ENCODE results near the gene ZNF638. TPM values are rescaled to one million over a fixed set of nuclear protein-coding genes. Genes with fewer than 3 reads are reported as not detected.

ZNF638 gene
- total and polyA plus RNA-seq, 9 of the 15 experiments (the other 6 are each of a cell fraction or from before 2014, with no cell fraction given), result 53.3 to 165 (median 98.8) TPM

- POLR2A ChIA-PET, result interaction anchor here (0.7 to 1.4 kb wide), 4 partner anchors 9 to 1041 kb away, joined by 3 to 4 read pairs (median 3); no protein-coding TSS in a partner anchor
- Histone ChIP-seq H3K9me1 (ENCODE audit: control insufficient read depth, insufficient read depth, low read length) (no peaks in the 10 kb centered on the region), H3K27ac (ENCODE audit: extremely low read depth, low read depth, low read length) (no peak overlapping the region), H2AFZ (ENCODE audit: low read depth, low read length) (peak overlapping the region; percentile 87; the same call in 1 of the 2 replicates), H3K9ac (ENCODE audit: insufficient read depth in 1 of 2, low read depth in 2 of 2, low read length in 2 of 2) (peak overlapping the region; percentile 52 to 88; a peak in 3 of 4 replicates), H3K4me3 (peak overlapping the region; percentile 35), H3K27me3 (ENCODE audit: control insufficient read depth in 2 of 2, insufficient read depth in 2 of 2, low read length in 2 of 2) (no peaks in the 10 kb centered on the region), H3K9me3 (replicated peaks; ENCODE audit: control insufficient read depth, insufficient read depth, low read depth, low read length) (no peaks in the 10 kb centered on the region), H3K79me2 (ENCODE audit: control insufficient read depth, insufficient read depth, low read length) (no peaks in the 10 kb centered on the region), H3K4me1 (replicated peaks in 1 of 2; ENCODE audit: control insufficient read depth in 2 of 2, insufficient read depth in 2 of 2, low read length in 2 of 2) (peaks cover 23 to 36% of the 10 kb centered on the region in 2 experiments), H4K20me1 (replicated peaks; ENCODE audit: control insufficient read depth, insufficient read depth, low read length) (no peaks in the 10 kb centered on the region; the same call in 1 of the 2 replicates), H3K36me3 (ENCODE audit: control insufficient read depth, insufficient read depth, low read length) (no peaks in the 10 kb centered on the region), H3K4me2 (ENCODE audit: insufficient read depth, low read length) (peak overlapping the region; percentile 75)
- ATAC-seq (no peak), FAIRE-seq (no peak), DNase-seq (ENCODE audit: extremely low read depth in 1 of 4, low spot score in 3 of 4) (peak; percentile 46 to 65 (median 54))
- no TSS peak for BruUV-seq (replicated peaks)
- CTCF ChIA-PET (ENCODE audit: low intra/inter-chr PET ratio), result no interaction called here
- TF ChIP-seq TSHZ1 (CRISPR knock-in tag; IDR thresholded peaks at IDR 0.05) (no peak), ZBTB7A (IDR thresholded peaks at IDR 0.05; ENCODE audit: borderline replicate concordance, control insufficient read depth, low read depth, low read length) (0 out of 2 replicates have a peak, but pooled peaks have one; percentile 16), NFIC (IDR thresholded peaks at IDR 0.05) (peak; percentile 63)
- 60% methylated on average over 15 of the region's 17 CpGs for WGBS (ENCODE audit: insufficient coverage, low coverage, missing lambda C conversion rate)
- intact Hi-C loops (cut with micrococcal nuclease) (loop anchor here (5.0 kb wide), 1 partner anchor 387 kb away; the partner anchor contains the start of gene NAGK), in situ Hi-C loops (cut with MboI) (no loop called here)
Measured at GRCh38 chr2:71454221-71455010, 122.8 kb downstream of the ZNF638 start.

Measured in K562 (cell line).